Uterus (tissue), 2 donors: ENCODE measurements around the gene KIF1A.

Experiments
- CTCF ChIP-seq, 4 experiments: fragments of 200-600 bp in 2 of 4; fragments of 450-650 bp in 2 of 4; sonication (generic) in 2 of 4; IDR thresholded peaks; one replicate each; pipeline ENCODE4 v1.5.1; 2016 to 2019; ENCODE audit warnings: antibody characterized with exemption in 4 of 4, mild to moderate bottlenecking in 2 of 4, moderate library complexity in 1 of 4
- POLR2A ChIP-seq, 2 donors: fragments of 450-650 bp; IDR thresholded peaks; one replicate each; pipeline ENCODE4 v1.6.1; 2016; ENCODE audit warnings: antibody characterized with exemption in 2 of 2, mild to moderate bottlenecking in 1 of 2, moderate library complexity in 1 of 2

GRCh38 chr2:240687045-240687740 lies 132.8 kb downstream of the KIF1A start:
- no peak for TF ChIP-seq POLR2A (IDR thresholded peaks at IDR 0.05)
- TF ChIP-seq CTCF (IDR thresholded peaks at IDR 0.05): no peak
